BLaER1 treated with 17β-estradiol and CSF1 and Interleukin-3, amounts not matched to agents 10 nM and 100 nM (cell line): ENCODE results near the gene JPH4.
"Not testable (repeated sequence)": the region's sequence is repeated elsewhere in the genome, so short reads cannot be mapped to it uniquely, and the experiment has no call there.

ENCODE experiments used
- H3K27ac ChIP-seq, 11 experiments: shearing (Covaris generic); formaldehyde crosslinking; 2 replicates each; pipeline ENCODE4 v1.8.1; 2022
- H3K27me3 ChIP-seq, 11 experiments: shearing (Covaris generic); formaldehyde crosslinking; 2 replicates each; pipeline ENCODE4 v1.8.1; 2022
- H3K36me3 ChIP-seq, 11 experiments: shearing (Covaris generic); formaldehyde crosslinking; 2 replicates each; pipeline ENCODE4 v1.8.1; 2022
- H3K4me1 ChIP-seq, 10 experiments: shearing (Covaris generic); formaldehyde crosslinking; 2 replicates each; pipeline ENCODE4 v1.8.1; 2022
- H3K4me2 ChIP-seq, 11 experiments: shearing (Covaris generic); formaldehyde crosslinking; 2 replicates each; pipeline ENCODE4 v1.8.1; 2022
- H3K4me3 ChIP-seq, 10 experiments: shearing (Covaris generic); formaldehyde crosslinking; 2 replicates each; pipeline ENCODE4 v1.8.1; 2022
- H3K9ac ChIP-seq, 11 experiments: shearing (Covaris generic); formaldehyde crosslinking; 2 replicates each; pipeline ENCODE4 v1.8.1; 2022
- H3K9me3 ChIP-seq, 11 experiments: shearing (Covaris generic); formaldehyde crosslinking; replicated peaks in 1 of 11; 2 replicates each; pipeline ENCODE4 v1.8.1; 2022
- H4K20me1 ChIP-seq, 11 experiments: shearing (Covaris generic); formaldehyde crosslinking; 2 replicates each; pipeline ENCODE4 v1.8.1; 2022
- Cebpa-rat ChIP-seq, 11 experiments: shearing (Covaris generic); IDR thresholded peaks; 2 replicates each; pipeline ENCODE4 v1.8.1; 2022

Gene JPH4

DNA sequence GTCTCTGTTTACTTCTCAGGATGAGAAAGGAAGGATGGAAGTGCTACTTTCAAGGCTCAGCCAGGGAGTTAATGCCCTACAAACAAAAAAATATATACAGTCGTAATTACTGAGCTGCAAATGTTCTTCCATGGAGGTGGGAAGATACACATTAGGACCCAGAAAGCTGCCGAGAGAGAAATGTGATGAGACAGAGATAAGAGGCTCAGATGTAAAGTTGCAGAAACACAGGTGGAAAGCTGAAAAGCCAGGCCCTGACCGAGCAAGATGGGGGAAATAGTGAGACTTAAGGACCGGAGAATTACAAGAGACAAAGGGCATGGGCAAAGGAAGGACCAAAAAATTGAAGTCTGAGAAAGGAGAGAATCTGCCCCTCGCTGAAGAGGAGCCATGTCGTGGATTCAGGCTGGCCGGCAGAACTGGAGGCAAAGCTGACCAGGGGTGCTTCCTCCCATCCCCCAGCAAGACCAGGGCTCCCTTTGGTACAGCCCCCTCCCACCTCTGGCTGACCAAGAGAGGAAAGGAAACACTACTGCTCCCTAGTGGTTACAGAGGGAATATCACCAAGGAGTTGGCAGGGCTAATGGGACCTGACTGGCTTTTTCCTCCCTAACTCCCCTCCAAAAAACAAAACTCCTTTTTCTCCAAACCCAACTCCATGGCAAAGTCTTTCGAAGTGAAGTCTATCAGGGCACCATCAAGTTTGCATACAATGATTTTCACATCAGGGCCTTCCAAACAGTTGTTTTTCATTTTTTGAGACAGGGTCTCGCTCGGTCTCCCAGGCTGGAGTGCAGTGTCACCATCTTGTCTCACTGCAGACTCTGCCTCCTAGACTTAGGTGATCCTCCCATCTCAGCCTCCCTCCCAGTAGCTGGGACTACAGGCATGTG, 39.1 kb downstream of the JPH4 start:
- Histone ChIP-seq H3K4me2 (no peak overlapping the region), H3K27me3 (no peaks in the 10 kb centered on the region), H3K9ac (no peak overlapping the region), H4K20me1 (no peaks in the 10 kb centered on the region), H3K4me3 (no peak overlapping the region), H3K36me3 (peaks cover 0 to 9% (median 0%) of the 10 kb centered on the region in 11 experiments; a peak in 5 of 22 replicates), H3K27ac (no peak overlapping the region), H3K4me1 (peaks cover 1 to 12% (median 8%) of the 10 kb centered on the region in 10 experiments; a peak in 18 of 20 replicates), H3K9me3 (no peaks in the 10 kb centered on the region)
- TF ChIP-seq Cebpa-rat (IDR thresholded peaks at IDR 0.05): no peak

DNA sequence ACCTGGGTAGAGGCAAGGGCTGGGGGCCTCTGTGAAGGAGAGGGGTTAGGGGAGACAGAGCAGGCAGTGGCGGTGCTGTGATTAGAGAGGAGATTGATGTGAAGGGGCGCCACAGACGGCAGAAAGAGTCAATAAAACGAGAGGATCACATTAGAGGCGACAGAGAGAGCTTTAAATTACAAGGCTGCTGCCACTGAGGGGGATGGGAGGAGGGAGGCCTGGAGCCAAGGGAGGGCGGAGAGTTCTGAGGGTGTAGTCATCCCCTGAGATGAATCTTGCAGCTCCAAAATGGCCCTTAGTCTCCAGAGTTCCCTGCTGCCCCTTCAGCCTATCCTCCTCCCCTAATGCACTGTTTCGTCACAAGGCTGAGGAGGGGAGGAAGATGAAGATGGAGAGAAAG, 39.8 kb downstream of the JPH4 start:
- H3K4me1 ChIP-seq: peaks cover 0 to 9% (median 5%) of the 10 kb centered on the region in 10 experiments; a peak in 7 of 20 replicates
- H3K9me3 ChIP-seq: no peaks in the 10 kb centered on the region
- no peak overlapping the region for H3K4me3 ChIP-seq
- H3K36me3 ChIP-seq: peaks cover 0 to 17% (median 0%) of the 10 kb centered on the region in 11 experiments; a peak in 7 of 22 replicates
- H3K9ac ChIP-seq: 0 out of 22 replicates have a peak overlapping the region, but pooled peaks of 1 of the 11 experiments have one; percentile 12
- no peaks in the 10 kb centered on the region for H4K20me1 ChIP-seq
- H3K4me2 ChIP-seq: no peak overlapping the region
- no peak for TF ChIP-seq Cebpa-rat (IDR thresholded peaks at IDR 0.05)
- H3K27ac ChIP-seq: no peak overlapping the region
- H3K27me3 ChIP-seq: no peaks in the 10 kb centered on the region

DNA sequence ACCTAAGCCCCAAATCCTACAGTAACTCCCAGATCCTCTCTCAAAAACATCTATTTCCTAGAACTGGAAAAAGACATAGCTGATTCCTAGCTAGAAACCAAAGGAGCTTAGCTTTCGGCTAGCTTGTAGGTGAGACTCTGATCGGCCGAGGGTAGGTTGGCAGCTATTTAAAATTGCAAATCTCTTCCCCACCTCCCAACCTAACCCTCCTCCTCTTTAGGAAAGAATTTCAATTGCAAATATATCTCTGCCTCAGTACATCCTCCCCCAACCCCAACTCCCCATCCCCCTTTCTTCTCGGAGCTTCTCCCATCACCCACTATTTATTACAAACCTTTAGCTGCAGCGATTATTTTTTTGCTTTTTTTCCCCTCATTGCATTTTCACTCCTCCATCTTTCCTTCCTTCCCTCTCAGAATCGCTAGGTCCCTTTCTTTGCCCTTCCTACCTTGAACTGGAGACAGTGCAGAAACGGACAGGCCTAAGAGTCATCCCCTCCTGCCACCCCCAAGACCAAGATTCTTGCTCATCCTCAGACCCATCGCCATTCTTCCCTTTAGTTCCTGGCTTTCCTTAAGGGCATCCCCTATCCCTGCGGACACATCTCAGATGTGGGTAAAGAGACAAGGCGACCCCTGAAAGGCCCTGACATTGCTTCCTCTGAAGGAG, 40.4 kb downstream of the JPH4 start:
- Histone ChIP-seq H3K4me1 (peaks cover 0 to 9% (median 5%) of the 10 kb centered on the region in 10 experiments; a peak in 7 of 20 replicates), H3K9ac (no peak overlapping the region), H3K4me2 (peak overlapping the region in 5 of 11 experiments; percentile 2 to 14 (median 9); a peak in 7 of 22 replicates), H3K27ac (no peak overlapping the region), H3K9me3 (no peaks in the 10 kb centered on the region), H3K36me3 (peaks cover 0 to 17% (median 0%) of the 10 kb centered on the region in 11 experiments; a peak in 8 of 22 replicates), H3K4me3 (no peak overlapping the region), H3K27me3 (no peaks in the 10 kb centered on the region), H4K20me1 (no peaks in the 10 kb centered on the region)
- no peak for TF ChIP-seq Cebpa-rat (IDR thresholded peaks at IDR 0.05)

DNA sequence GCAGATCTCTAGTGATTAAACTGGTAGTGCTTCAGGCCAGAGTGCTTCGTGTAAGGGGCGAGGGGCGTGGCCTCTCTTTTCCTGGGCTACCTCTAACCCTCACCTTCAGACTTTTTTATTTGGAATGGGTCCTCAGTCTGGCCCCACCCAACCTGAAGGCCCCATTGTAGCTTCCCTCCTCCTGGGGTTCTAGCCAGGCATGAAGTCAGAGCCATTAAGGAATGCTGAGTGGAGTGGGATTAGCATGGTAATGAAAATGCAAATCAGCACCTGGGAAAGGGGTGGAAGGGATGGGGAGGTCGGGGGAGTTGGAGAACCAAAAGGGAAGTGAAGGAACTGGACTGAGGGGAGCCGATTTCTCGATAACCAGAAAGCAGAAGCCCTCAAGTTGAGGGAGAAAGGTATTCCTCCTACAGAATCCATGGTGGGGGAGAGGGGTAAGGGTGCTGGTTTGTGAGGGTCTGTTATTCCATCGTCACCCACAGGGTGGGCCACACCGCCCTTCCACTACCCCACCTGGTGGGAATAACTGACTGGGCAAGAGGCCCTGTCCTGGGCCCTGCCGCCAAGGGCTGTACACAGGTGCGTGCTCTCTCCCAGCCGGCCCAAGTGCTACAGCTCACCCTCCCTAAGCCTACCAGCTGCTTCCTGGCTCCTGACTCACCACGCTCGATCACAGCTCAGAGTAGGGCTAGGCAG, 41.1 kb downstream of the JPH4 start:
- Histone ChIP-seq H3K4me1 (peaks cover 0 to 9% (median 5%) of the 10 kb centered on the region in 10 experiments; a peak in 7 of 20 replicates), H3K4me2 (peak overlapping the region in 5 of 11 experiments; percentile 2 to 14 (median 9); a peak in 7 of 22 replicates), H4K20me1 (no peaks in the 10 kb centered on the region), H3K4me3 (no peak overlapping the region), H3K27me3 (no peaks in the 10 kb centered on the region), H3K9ac (no peak overlapping the region), H3K9me3 (no peaks in the 10 kb centered on the region), H3K27ac (no peak overlapping the region), H3K36me3 (peaks cover 0 to 24% (median 0%) of the 10 kb centered on the region in 11 experiments; a peak in 8 of 22 replicates)
- TF ChIP-seq Cebpa-rat (IDR thresholded peaks at IDR 0.05): no peak

DNA sequence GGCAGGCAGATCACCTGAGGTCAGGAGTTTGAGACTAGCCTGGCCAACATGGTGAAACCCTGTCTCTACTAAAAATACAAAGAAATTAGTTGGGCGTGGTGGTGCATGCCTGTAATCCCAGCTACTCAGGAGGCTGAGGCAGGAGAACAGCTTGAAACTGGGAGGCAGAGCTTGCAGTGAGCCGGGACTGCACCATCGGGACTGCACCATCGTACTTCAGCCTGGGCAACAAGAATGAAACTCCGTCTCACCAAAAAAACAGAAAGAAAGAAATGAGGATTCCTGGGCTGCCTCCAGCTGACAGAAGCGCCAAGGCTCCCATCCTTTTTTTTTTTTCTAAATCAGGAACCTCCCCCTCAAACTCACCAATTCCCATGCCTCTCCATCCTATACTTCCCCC, 41.7 kb downstream of the JPH4 start:
- not testable (repeated sequence) for H3K9ac ChIP-seq, H3K9me3 ChIP-seq, H3K4me3 ChIP-seq, H3K27ac ChIP-seq, H3K27me3 ChIP-seq, H3K4me1 ChIP-seq, H3K4me2 ChIP-seq, H4K20me1 ChIP-seq
- peaks cover 0 to 28% (median 0%) of the 10 kb centered on the region in 11 experiments; a peak in 8 of 22 replicates for H3K36me3 ChIP-seq

DNA sequence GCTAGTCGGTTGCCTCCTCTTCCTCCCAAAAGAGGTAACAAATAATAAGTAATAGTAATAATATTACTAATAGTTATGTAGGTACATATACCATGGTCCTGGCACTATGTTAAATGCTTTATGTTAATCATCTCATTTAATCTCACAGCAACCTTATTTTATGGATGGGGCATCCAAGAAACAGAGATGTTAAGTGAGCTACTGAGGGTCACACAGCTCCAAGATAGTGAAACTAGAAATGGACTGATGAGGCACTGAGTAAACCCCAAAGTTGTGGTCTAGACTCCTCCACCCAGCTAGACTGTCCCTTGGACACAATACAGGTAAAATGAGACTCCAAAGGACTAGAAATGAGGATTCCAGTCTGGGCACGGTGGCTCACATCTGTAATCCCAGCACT, 42.1 kb downstream of the JPH4 start:
- Histone ChIP-seq H3K4me1 (peaks cover under 1 to 13% (median 7%) of the 10 kb centered on the region in 10 experiments; a peak in 18 of 20 replicates), H3K4me2 (no peak overlapping the region), H3K27me3 (no peaks in the 10 kb centered on the region), H3K9ac (no peak overlapping the region), H3K9me3 (no peaks in the 10 kb centered on the region), H3K36me3 (peaks cover 0 to 28% (median 0%) of the 10 kb centered on the region in 11 experiments; a peak in 8 of 22 replicates), H3K27ac (no peak overlapping the region), H3K4me3 (no peak overlapping the region), H4K20me1 (no peaks in the 10 kb centered on the region)
- TF ChIP-seq Cebpa-rat (IDR thresholded peaks at IDR 0.05): no peak

DNA sequence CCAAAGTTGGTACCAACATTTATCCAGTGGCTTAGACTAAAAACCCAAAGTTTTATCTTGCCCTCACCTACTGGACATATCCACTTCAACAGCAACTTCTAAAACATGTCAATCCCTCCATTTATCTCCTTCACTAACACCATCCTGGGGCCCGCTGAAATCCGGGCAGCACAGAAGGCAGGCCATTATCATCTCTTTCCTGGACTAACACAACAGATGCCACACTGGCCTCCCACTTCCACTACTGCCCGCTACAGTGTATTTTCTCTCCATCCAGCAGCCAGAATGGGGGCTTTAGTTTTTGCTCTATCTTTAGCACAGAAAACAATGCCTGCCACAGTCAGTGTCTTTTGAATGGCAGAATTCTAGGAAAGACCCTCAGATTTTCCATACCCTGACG, 42.6 kb downstream of the JPH4 start:
- Histone ChIP-seq H3K4me1 (peaks cover 6 to 18% (median 13%) of the 10 kb centered on the region in 10 experiments), H3K27ac (no peak overlapping the region), H3K4me2 (no peak overlapping the region), H3K27me3 (no peaks in the 10 kb centered on the region), H4K20me1 (no peaks in the 10 kb centered on the region), H3K9ac (no peak overlapping the region), H3K9me3 (no peaks in the 10 kb centered on the region), H3K4me3 (no peak overlapping the region), H3K36me3 (peaks cover 0 to 28% (median 0%) of the 10 kb centered on the region in 11 experiments; a peak in 8 of 22 replicates)
- TF ChIP-seq Cebpa-rat (IDR thresholded peaks at IDR 0.05): no peak

DNA sequence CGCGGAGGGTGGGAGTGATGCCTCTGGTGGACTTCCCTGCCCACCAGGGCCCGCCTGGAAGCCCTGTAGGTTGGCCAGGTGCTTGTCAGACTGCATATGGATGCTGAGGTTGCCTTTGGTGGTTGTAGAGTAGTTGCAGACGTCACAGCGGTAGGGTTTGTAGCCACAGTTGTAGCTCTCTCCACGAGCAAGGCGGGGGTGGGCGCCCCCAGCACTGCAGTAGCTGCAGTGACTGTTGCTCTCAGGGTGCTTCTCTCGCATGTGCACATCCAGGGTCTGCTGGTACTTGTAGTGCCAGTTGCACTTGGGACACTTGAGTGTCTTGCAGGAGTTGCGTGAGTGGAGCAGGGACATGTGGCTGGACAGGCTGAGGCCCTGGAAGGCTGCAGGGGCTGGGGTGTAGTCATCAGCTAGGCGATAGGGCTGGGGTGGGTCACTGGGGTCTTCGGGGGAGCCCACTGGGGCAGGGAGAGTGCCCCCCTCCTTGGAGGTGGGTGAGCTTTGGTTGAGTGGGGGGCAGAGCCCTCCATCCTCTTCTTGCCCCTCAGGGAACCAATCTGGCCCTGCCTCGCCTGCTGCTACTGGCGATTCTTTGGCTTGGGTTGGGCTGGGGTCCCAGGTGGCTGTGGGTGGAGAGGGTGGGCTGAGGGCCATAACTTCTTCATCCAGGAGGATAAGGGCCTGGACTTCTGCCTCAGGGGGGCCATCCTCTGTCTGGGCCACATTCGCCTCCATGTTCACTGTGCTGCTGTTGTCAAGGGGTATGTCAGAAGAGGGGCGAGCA, 44.7 kb downstream of the JPH4 start:
- Histone ChIP-seq H3K27ac (no peak overlapping the region), H3K4me3 (no peak overlapping the region), H4K20me1 (no peaks in the 10 kb centered on the region), H3K36me3 (peaks cover 0 to 28% (median 0%) of the 10 kb centered on the region in 11 experiments; a peak in 8 of 22 replicates), H3K9ac (no peak overlapping the region), H3K9me3 (no peaks in the 10 kb centered on the region), H3K4me2 (no peak overlapping the region), H3K27me3 (no peaks in the 10 kb centered on the region), H3K4me1 (peaks cover 18 to 30% (median 26%) of the 10 kb centered on the region in 10 experiments)
- TF ChIP-seq Cebpa-rat (IDR thresholded peaks at IDR 0.05): no peak
